Right atrium auricular region (tissue), 2 donors: ENCODE measurements around the gene TBC1D5. TPM values are rescaled to one million over a fixed set of nuclear protein-coding genes. Genes with fewer than 3 reads are reported as not detected.
"Not testable (repeated sequence)": the region's sequence is repeated elsewhere in the genome, so short reads cannot be mapped to it uniquely, and the experiment has no call there.

Experiments
- DNase-seq: peaks from one replicate; pipeline ENCODE4 v3.0.0-alpha.2; 2019; ENCODE audit warnings: low spot score
- H3K27ac ChIP-seq, 2 donors: fragments of 200-600 bp; sonication (generic); 1 replicate in 1 of 2; 2 replicates in 1 of 2; pipeline ENCODE4 v1.5.1; 2016 to 2019
- H3K27me3 ChIP-seq, 2 donors: fragments of 200-600 bp; sonication (generic); one replicate each; pipeline versions ENCODE4 v1.5.1 to v1.6.0; 2017 to 2019
- H3K36me3 ChIP-seq: fragments of 200-600 bp; sonication (generic); one replicate; pipeline ENCODE4 v1.5.1; 2016
- H3K4me1 ChIP-seq, 2 donors: fragments of 200-600 bp; sonication (generic); one replicate each; pipeline versions ENCODE4 v1.5.1 to v1.6.0; 2017 to 2019
- H3K4me3 ChIP-seq, 2 donors: fragments of 200-600 bp; sonication (generic); 1 replicate in 1 of 2; 2 replicates in 1 of 2; pipeline ENCODE4 v1.5.1; 2017 to 2019; ENCODE audit warnings: mild to moderate bottlenecking in 1 of 2, moderate library complexity in 1 of 2
- H3K9me3 ChIP-seq, 2 donors: fragments of 200-600 bp; sonication (generic); one replicate each; pipeline ENCODE4 v1.5.1; 2019
- total RNA-seq, 2 donors: library from RNA; depleted of rRNA; stranded (reverse); fragments of >200 nt; gene quantifications; one replicate each; pipeline ENCODE4 v1.1.0, GENCODE V29; 2016
- TF ChIP-seq, protein P1 (sequence below), 2 donors: fragments of 200-600 bp; sonication (generic); IDR thresholded peaks; one replicate each; pipeline ENCODE4 v1.5.1; 2019; ENCODE audit warnings: antibody characterized with exemption in 2 of 2

TBC1D5 gene
- total RNA-seq, 2 donors from 2014 or later: 35.2 to 40.2 TPM

DNA sequence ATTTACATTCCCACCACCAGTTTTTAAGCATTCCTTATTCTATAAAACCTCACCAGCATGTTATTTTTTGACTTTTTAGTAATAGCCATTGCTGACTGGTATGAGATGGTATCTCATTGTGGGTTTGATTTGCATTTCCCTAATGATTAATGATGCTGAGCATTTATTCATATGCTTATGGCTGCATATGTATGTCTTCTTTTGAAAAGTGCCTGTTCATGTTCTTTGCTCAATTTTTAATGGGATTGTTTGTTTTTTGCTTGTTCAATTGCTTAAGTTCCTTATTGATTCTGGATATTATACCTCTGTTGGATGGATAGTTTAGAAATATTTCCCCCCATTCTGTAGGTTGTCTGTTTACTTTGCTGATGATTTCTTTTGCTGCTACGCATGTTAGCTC lies 16.1 kb downstream of the TBC1D5 start:
- Histone ChIP-seq H3K27me3 (no peaks in the 10 kb centered on the region), H3K4me1 (no peaks in the 10 kb centered on the region), H3K9me3 (peaks cover 0 to 7% of the 10 kb centered on the region in 2 donors), H3K27ac (no peak overlapping the region), H3K4me3 (no peak overlapping the region), H3K36me3 (no peaks in the 10 kb centered on the region)
- TF ChIP-seq, protein P1, sequence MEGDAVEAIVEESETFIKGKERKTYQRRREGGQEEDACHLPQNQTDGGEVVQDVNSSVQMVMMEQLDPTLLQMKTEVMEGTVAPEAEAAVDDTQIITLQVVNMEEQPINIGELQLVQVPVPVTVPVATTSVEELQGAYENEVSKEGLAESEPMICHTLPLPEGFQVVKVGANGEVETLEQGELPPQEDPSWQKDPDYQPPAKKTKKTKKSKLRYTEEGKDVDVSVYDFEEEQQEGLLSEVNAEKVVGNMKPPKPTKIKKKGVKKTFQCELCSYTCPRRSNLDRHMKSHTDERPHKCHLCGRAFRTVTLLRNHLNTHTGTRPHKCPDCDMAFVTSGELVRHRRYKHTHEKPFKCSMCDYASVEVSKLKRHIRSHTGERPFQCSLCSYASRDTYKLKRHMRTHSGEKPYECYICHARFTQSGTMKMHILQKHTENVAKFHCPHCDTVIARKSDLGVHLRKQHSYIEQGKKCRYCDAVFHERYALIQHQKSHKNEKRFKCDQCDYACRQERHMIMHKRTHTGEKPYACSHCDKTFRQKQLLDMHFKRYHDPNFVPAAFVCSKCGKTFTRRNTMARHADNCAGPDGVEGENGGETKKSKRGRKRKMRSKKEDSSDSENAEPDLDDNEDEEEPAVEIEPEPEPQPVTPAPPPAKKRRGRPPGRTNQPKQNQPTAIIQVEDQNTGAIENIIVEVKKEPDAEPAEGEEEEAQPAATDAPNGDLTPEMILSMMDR (IDR thresholded peaks at IDR 0.05): no peak
- DNase-seq: no peak

DNA sequence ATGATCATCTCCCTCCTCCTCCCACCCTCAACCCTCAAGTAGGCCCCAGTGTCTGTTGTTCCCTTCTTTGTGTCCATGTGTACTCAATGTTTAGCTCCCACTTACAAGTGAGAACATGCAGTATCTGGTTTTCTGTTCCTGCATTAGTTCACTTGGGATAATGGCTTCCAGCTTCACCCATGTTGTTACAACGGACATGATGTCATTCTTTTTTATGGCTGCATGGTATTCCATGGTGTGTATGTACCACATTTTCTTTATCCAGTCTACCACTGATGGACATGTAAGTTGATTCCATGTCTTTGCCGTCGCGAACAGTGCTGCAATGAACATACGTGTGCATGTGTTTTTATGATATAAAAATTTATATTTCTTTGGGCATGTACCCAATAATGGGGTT lies 16.6 kb downstream of the TBC1D5 start:
- H3K4me1 ChIP-seq, H3K36me3 ChIP-seq, H3K27me3 ChIP-seq, H3K9me3 ChIP-seq, H3K4me3 ChIP-seq, H3K27ac ChIP-seq, DNase-seq: not testable (repeated sequence)

DNA sequence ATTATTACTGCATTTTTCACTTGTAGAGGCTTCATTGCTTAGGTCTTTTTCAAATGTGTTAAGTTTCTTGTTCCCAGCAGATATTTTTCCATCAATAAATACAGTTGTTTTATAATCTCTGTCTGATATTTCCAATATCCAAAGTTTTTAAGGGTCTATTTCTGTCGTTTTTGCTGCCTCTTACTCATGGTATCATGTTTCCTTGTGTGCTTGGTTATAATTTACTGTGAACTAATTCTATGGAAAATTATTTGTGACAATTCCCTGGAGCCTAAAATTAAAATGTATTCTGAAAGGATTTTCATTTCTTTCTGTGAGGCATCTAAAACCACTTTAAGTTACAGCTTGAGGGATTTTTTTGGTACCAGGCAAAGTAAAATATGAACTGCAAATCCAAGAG lies 17.5 kb downstream of the TBC1D5 start:
- Histone ChIP-seq H3K27me3 (no peaks in the 10 kb centered on the region), H3K4me3 (no peak overlapping the region), H3K9me3 (no peaks in the 10 kb centered on the region), H3K27ac (no peak overlapping the region), H3K4me1 (no peaks in the 10 kb centered on the region), H3K36me3 (no peaks in the 10 kb centered on the region)
- TF ChIP-seq, protein P1 (IDR thresholded peaks at IDR 0.05): no peak
- DNase-seq: no peak

DNA sequence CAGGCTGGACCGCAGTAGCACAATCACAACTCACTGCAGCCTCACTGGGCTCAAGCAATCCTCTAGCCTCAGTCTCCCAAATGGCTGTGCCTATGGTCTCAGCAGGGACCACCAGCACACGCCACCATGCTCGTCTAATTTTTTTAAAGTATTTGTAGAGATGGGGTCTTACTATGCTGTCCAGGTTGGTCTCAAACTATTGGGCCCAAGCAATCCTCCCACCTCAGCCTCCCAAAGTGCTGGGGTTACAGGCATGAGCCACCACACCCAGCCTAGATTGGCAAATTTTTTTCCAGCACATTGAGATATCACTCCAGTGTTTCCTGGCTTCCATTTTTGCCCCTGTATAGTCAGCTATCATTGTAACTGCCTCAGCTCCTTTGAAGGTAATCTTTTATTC lies 18.3 kb downstream of the TBC1D5 start:
- Histone ChIP-seq H3K36me3 (no peaks in the 10 kb centered on the region), H3K4me3 (no peak overlapping the region), H3K27ac (no peak overlapping the region), H3K9me3 (no peaks in the 10 kb centered on the region), H3K27me3 (no peaks in the 10 kb centered on the region), H3K4me1 (no peaks in the 10 kb centered on the region)
- no peak for DNase-seq
- TF ChIP-seq, protein P1 (IDR thresholded peaks at IDR 0.05): no peak

DNA sequence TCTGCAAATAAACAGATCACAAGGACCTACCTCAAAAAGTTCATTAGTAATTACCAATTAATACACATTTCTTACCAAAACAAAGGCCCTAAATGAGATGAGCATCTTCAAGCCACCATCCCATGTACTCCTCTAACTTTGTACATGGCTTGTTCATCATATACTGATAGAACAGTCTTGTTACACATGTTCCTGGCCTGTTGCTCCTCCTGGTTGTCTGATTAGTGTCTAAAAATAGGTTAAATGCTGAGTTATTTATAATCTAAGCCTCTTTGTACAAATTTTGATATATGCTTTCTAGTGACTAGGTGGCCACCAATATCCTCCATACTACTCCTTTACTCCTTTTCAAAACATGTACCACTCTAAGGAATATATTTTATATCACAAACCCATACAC lies 25.0 kb downstream of the TBC1D5 start:
- TF ChIP-seq, protein P1 (IDR thresholded peaks at IDR 0.05): no peak
- H3K4me1 ChIP-seq: peaks cover 0 to 8% of the 10 kb centered on the region in 2 donors
- H3K27me3 ChIP-seq: no peaks in the 10 kb centered on the region
- no peak overlapping the region for H3K4me3 ChIP-seq
- H3K27ac ChIP-seq: no peak overlapping the region
- no peak for DNase-seq
- H3K9me3 ChIP-seq: peaks cover 0 to 16% of the 10 kb centered on the region in 2 donors
- H3K36me3 ChIP-seq: peaks cover 14% of the 10 kb centered on the region

DNA sequence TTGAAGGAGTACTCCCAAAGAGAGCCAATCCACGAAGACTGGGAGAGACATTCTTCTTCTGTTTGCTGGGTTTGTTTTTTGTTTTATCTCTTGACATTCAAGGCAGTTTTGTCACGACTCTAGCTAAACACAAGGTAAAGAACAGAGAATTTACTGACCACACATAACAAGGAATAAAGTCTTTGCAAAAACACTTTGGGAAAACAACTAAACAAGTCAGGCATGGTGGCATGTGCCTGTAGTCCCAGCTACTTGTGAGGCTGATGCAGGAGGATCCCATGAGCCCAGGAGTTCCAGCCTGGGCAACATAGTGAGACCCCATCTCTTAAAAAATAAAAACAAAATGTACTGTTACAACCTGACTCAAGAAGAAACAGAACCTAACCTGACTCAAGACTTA lies 28.0 kb downstream of the TBC1D5 start:
- H3K27ac ChIP-seq: no peak overlapping the region
- peaks cover 14% of the 10 kb centered on the region for H3K36me3 ChIP-seq
- TF ChIP-seq, protein P1 (IDR thresholded peaks at IDR 0.05): no peak
- H3K4me1 ChIP-seq: peaks cover 0 to 8% of the 10 kb centered on the region in 2 donors
- no peak overlapping the region for H3K4me3 ChIP-seq
- no peaks in the 10 kb centered on the region for H3K27me3 ChIP-seq
- peaks cover 0 to 16% of the 10 kb centered on the region in 2 donors for H3K9me3 ChIP-seq
- DNase-seq: no peak
